ENCODE data around the gene PSME3.
A peak's percentile ranks its signal among the peaks of the same experiment; 100 is the strongest.

The PSME3 gene, protein sequence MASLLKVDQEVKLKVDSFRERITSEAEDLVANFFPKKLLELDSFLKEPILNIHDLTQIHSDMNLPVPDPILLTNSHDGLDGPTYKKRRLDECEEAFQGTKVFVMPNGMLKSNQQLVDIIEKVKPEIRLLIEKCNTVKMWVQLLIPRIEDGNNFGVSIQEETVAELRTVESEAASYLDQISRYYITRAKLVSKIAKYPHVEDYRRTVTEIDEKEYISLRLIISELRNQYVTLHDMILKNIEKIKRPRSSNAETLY

DNA sequence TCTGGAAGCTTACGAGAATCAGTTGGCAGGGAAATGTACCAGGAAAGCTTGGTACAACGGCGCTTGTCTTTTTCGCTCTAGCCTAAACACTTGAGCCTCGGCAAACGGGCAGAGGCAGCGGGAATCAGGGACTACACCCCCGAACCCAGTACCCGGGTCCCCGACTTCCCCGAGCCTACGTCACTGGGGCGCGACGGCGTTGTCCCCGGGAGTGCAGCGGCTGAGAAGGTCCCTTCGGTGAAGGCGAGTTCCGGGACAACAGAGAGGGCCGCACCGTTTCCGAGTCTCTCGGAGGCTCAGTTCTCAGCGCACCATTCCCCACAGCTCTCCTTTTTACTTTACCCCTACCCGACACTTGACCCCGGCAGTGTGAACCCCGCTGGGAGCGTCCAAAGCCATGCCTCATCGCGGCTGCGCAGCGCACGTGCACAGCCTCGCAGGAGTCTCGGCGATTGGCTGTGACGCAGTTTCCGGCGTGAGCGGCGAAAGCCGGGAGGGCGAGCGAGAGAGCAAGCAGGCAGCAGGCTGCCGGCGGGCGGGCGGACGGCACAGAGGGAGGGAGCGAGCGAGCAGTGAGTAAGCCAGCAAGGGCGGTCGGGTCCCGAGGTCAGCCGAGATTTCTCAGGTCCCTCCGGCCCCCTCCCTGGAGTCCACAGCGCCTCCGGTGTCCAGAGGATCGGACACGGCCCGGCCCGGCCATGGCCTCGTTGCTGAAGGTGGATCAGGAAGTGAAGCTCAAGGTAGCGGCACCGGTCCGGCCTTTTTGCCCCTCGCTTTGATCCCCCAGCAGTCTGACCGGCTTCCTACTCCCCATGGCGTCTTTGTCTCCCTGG is at the start of gene PSME3:
PSME3 (plus strand) TSS at position 464 of the 833 bp plus-strand sequence; CDS start at position 699, 235 bp downstream.
- DNase-seq (ENCODE audit: low spot score) = peak; percentile 93
- Mint-ChIP-seq H3K36me3 (ENCODE audit: low read depth) (peaks cover 27% of the 10 kb centered on the region), H3K27me3 (ENCODE audit: low read depth) (peaks cover 9% of the 10 kb centered on the region), H3K4me1 (ENCODE audit: low read depth) (peaks cover 18% of the 10 kb centered on the region), H3K9me3 (no peaks in the 10 kb centered on the region), H3K4me3 (peak within 1 kb of the TSS; percentile 91), H3K27ac (peak within 1 kb of the TSS; percentile 96)

DNA sequence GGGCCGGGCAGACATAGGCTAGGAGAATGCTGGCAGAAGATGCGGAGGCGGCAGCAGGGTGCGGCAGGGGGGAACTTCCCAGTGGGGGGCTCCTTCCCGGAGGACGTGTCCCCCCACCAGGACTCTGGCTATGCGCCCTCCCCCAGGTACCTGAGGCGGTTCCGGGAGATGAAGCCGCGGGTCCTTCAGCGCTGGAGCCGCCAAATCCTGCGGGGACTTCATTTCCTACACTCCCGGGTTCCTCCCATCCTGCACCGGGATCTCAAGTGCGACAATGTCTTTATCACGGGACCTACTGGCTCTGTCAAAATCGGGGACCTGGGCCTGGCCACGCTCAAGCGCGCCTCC is 49.4 kb upstream of the PSME3 start:
- Mint-ChIP-seq H3K4me1 (ENCODE audit: low read depth) (peaks cover 3% of the 10 kb centered on the region), H3K9me3 (no peaks in the 10 kb centered on the region), H3K36me3 (ENCODE audit: low read depth) (peaks cover 14% of the 10 kb centered on the region), H3K27ac (no peak overlapping the region), H3K4me3 (no peak overlapping the region), H3K27me3 (ENCODE audit: low read depth) (peaks cover 70% of the 10 kb centered on the region)
- DNase-seq (ENCODE audit: low spot score) = no peak

DNA sequence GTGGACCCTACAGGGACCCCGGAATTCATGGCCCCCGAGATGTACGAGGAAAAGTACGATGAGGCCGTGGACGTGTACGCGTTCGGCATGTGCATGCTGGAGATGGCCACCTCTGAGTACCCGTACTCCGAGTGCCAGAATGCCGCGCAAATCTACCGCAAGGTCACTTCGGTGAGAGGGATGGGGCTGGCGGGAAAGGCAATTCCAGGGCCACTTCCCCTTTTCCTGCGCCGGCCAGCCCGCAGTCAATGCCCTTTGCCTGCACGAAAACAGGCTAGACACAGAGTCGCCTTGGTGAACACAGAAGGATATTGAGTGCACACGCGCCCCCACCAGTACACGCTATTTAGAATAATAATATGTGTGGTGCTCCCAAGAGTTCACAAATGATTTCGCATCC is 48.8 kb upstream of the PSME3 start:
- Mint-ChIP-seq H3K4me3 (no peak overlapping the region), H3K27ac (no peak overlapping the region)

DNA sequence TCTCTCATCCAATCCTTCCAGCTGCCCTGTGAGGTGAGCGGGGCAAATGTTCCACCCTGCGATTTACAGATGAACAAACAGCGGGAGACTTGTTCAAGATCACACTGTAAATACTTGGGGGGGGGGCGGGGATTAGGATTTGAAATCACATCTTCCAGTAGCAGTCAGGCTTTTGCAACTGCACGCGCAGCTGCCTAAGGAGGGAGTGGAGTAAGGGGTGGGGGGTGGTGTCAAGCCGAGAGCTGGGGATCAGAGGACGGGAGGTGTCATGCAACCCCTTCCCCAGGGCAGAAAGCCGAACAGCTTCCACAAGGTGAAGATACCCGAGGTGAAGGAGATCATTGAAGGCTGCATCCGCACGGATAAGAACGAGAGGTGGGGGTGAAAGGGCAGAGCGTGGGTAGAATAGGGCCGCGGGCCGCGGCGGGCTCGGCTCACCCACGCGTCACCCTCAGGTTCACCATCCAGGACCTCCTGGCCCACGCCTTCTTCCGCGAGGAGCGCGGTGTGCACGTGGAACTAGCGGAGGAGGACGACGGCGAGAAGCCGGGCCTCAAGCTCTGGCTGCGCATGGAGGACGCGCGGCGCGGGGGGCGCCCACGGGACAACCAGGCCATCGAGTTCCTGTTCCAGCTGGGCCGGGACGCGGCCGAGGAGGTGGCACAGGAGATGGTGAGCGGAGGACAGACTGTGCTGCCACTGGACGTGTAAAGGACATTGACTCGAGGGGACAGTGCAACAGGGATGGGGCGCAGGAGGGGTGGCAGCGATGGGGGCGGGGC is 48.2 kb upstream of the PSME3 start:
- no peak for DNase-seq (ENCODE audit: low spot score)
- no peaks in the 10 kb centered on the region for H3K9me3 Mint-ChIP-seq
- peaks cover 3% of the 10 kb centered on the region for H3K4me1 Mint-ChIP-seq (ENCODE audit: low read depth)
- peaks cover 70% of the 10 kb centered on the region for H3K27me3 Mint-ChIP-seq (ENCODE audit: low read depth)
- no peak overlapping the region for H3K27ac Mint-ChIP-seq
- H3K4me3 Mint-ChIP-seq = no peak overlapping the region
- H3K36me3 Mint-ChIP-seq (ENCODE audit: low read depth) = peaks cover 2% of the 10 kb centered on the region

More for the DNA sequence above, 48.8 kb upstream of the PSME3 start:
- H3K36me3 Mint-ChIP-seq (ENCODE audit: low read depth) = peaks cover 7% of the 10 kb centered on the region
- DNase-seq (ENCODE audit: low spot score) = no peak
- no peaks in the 10 kb centered on the region for H3K9me3 Mint-ChIP-seq
- H3K4me1 Mint-ChIP-seq (ENCODE audit: low read depth) = peaks cover 3% of the 10 kb centered on the region
- peaks cover 72% of the 10 kb centered on the region for H3K27me3 Mint-ChIP-seq (ENCODE audit: low read depth)

DNA sequence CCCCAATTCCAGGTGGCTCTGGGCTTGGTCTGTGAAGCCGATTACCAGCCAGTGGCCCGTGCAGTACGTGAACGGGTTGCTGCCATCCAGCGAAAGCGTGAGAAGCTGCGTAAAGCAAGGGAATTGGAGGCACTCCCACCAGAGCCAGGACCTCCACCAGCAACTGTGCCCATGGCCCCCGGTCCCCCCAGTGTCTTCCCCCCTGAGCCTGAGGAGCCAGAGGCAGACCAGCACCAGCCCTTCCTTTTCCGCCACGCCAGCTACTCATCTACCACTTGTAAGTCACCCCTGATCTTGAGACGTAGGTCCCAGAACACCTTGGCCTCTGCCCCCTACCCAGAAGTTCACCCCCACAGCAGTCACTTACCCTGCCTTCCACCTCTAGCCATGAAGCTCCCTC is 45.9 kb upstream of the PSME3 start:
- no peaks in the 10 kb centered on the region for H3K9me3 Mint-ChIP-seq
- no peaks in the 10 kb centered on the region for H3K36me3 Mint-ChIP-seq (ENCODE audit: low read depth)
- no peak for DNase-seq (ENCODE audit: low spot score)
- H3K27me3 Mint-ChIP-seq (ENCODE audit: low read depth) = peaks cover 63% of the 10 kb centered on the region
- H3K27ac Mint-ChIP-seq = no peak overlapping the region
- peaks cover 3% of the 10 kb centered on the region for H3K4me1 Mint-ChIP-seq (ENCODE audit: low read depth)
- H3K4me3 Mint-ChIP-seq = no peak overlapping the region

DNA sequence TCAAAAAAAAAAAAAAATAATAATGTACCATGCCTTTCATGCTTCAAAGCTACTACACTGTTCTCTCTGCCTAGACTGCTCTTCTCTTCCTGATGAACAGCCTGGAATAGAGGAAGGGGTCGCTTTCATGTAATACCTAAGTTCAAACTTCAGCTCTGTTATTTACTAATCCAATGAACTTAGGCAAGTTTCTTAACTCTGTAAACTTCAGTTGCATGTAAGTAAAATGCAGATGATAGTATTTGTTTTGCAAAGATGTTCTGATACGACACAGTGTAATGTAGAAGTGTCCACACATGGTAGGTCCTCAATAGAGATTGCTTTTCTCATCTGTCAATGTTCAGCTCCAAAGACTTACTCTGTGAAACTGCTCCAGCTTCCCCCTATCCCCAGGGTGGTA is 41.2 kb upstream of the PSME3 start:
- no peak overlapping the region for H3K27ac Mint-ChIP-seq
- no peak for DNase-seq (ENCODE audit: low spot score)
- peaks cover 10% of the 10 kb centered on the region for H3K36me3 Mint-ChIP-seq (ENCODE audit: low read depth)
- peaks cover 2% of the 10 kb centered on the region for H3K4me1 Mint-ChIP-seq (ENCODE audit: low read depth)
- H3K4me3 Mint-ChIP-seq = no peak overlapping the region
- H3K27me3 Mint-ChIP-seq (ENCODE audit: low read depth) = peaks cover 21% of the 10 kb centered on the region
- H3K9me3 Mint-ChIP-seq = no peaks in the 10 kb centered on the region

DNA sequence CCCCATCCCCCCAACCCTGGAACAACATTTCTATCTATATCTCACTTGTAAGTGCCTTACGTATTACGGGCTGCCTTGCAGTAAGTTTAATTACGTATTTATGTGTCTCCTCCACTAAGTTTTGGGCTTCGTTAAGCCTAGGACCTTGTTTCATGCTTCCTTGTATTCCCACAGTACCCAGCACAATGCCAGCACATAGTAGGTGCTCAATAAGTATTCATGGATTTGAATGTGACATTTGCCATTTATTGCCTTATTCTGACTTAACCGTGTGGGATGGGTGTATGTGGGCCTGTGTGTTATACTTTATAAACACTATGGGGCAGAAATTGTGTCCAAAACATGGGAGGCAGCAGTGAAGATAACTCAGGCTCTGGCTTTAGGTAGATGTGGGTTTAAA is 40.7 kb upstream of the PSME3 start:
- DNase-seq (ENCODE audit: low spot score) = no peak
- no peak overlapping the region for H3K27ac Mint-ChIP-seq
- no peaks in the 10 kb centered on the region for H3K9me3 Mint-ChIP-seq
- peaks cover 10% of the 10 kb centered on the region for H3K36me3 Mint-ChIP-seq (ENCODE audit: low read depth)
- H3K4me3 Mint-ChIP-seq = no peak overlapping the region
- peaks cover 4% of the 10 kb centered on the region for H3K4me1 Mint-ChIP-seq (ENCODE audit: low read depth)
- peaks cover 17% of the 10 kb centered on the region for H3K27me3 Mint-ChIP-seq (ENCODE audit: low read depth)

DNA sequence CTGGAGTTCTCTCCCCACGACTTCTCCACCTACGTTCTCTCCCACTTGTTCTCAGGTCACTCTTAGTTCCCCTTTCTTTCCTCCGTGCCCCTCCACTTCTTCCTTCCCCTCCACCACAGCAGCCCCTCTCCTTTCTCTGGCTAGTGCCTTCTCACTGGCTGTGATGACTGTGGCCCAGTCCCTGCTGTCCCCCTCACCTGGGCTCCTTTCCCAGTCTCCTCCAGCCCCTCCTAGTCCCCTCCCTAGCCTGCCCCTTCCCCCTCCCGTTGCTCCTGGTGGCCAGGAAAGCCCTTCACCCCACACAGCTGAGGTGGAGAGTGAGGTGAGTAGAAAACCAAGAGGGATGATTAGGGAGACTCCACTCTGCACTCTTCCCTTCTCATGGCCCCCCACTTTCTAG is 38.1 kb upstream of the PSME3 start:
- Mint-ChIP-seq H3K36me3 (ENCODE audit: low read depth) (peaks cover 11% of the 10 kb centered on the region), H3K9me3 (peaks cover 4% of the 10 kb centered on the region), H3K4me3 (no peak overlapping the region), H3K4me1 (ENCODE audit: low read depth) (peaks cover 11% of the 10 kb centered on the region), H3K27ac (no peak overlapping the region), H3K27me3 (ENCODE audit: low read depth) (peaks cover 5% of the 10 kb centered on the region)
- DNase-seq (ENCODE audit: low spot score) = no peak

DNA sequence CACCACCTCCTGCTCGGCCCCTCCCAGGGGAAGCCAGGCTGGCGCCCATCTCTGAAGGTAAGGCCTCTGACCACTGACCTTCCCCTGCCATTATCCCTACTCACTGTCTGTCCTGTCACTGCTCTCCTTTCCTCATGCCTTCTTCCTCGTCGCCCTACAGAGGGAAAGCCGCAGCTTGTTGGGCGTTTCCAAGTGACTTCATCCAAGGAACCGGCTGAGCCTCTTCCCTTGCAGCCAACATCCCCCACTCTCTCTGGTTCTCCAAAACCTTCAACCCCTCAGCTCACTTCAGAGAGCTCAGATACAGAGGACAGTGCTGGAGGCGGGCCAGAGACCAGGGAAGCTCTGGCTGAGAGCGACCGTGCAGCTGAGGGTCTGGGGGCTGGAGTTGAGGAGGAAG is 37.7 kb upstream of the PSME3 start:
- Mint-ChIP-seq H3K4me1 (ENCODE audit: low read depth) (peaks cover 11% of the 10 kb centered on the region), H3K27ac (no peak overlapping the region), H3K27me3 (ENCODE audit: low read depth) (peaks cover 6% of the 10 kb centered on the region), H3K36me3 (ENCODE audit: low read depth) (peaks cover 11% of the 10 kb centered on the region), H3K4me3 (peak overlapping the region; percentile 27), H3K9me3 (peaks cover 4% of the 10 kb centered on the region)
- DNase-seq (ENCODE audit: low spot score) = no peak

DNA sequence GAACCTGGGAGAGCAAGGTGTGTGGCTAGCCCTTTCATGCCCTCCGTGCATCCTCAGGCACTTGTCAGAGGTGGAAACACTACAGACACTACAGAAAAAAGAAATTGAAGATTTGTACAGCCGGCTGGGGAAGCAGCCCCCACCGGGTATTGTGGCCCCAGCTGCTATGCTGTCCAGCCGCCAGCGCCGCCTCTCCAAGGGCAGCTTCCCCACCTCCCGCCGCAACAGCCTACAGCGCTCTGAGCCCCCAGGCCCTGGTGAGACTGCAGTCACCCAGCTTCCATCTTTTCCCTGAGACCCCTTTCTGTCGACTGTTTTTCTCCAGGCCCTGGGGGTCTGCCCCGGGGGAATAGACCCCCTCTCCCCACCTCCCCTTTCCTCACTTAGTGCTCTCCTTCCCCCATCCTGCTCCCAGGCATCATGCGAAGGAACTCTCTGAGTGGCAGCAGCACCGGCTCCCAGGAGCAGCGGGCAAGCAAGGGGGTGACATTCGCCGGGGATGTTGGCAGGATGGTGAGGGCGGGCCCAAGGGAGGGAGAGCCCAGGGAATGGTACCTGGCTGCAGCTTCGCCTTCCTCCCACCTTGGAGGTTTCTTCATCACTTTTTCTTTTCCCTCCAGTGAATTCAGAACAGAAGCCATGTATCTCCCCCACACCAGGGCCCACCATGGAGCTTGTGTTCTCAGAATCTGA is 37.0 kb upstream of the PSME3 start:
- Mint-ChIP-seq H3K27me3 (ENCODE audit: low read depth) (peaks cover 9% of the 10 kb centered on the region), H3K4me1 (ENCODE audit: low read depth) (peaks cover 11% of the 10 kb centered on the region), H3K4me3 (peak overlapping the region; percentile 44), H3K27ac (no peak overlapping the region), H3K36me3 (ENCODE audit: low read depth) (peaks cover 11% of the 10 kb centered on the region), H3K9me3 (peaks cover 4% of the 10 kb centered on the region)
- DNase-seq (ENCODE audit: low spot score) = no peak

DNA sequence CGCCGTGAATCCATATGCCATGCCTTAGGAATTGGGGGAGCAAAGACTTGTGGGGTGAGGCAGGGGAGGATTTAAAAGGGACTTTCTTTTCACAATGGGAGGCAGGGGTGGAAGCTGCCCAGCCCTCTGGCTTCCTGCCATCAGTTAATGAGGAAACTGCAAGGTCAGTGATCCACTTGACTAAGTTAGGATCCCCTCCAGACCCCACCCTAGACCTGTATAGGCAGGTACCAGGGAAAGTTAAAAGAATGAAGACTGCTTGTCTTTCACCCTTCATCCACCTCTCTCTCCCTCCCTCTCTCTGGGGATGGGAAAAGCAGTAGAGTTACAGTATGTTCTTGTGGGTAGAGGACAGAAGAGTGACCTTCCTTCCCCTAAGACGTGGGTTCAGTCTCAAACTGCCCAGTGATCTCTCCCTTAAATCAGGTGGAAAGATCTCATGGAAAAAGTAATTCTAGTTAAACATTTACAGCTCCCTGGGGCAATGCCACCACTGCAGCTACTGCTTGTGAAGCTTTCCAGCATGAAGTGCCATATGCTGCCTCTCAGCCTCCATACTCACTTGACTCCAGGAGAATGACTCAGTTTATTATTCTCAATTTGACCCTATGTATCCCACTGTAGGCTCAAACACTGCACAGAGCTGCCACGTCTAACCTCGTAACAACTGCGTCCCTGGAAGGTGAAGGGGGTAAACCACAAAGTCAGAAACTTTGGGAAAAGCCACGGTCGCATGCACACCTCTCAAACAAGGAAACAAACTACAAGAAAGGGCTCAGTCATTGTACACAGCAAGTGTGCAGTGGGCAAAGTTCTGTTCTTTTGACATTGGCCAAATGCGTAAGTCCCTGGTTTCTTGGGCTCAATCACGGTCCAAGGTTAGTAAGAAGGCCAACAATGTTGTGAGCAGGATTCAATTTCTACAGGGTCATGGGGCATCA is 35.9 kb upstream of the PSME3 start:
- Mint-ChIP-seq H3K27ac (no peak overlapping the region), H3K9me3 (peaks cover 4% of the 10 kb centered on the region), H3K4me3 (peak overlapping the region; percentile 94), H3K4me1 (ENCODE audit: low read depth) (peaks cover 11% of the 10 kb centered on the region), H3K36me3 (ENCODE audit: low read depth) (peaks cover 11% of the 10 kb centered on the region), H3K27me3 (ENCODE audit: low read depth) (peaks cover 14% of the 10 kb centered on the region)
- DNase-seq (ENCODE audit: low spot score) = no peak

DNA sequence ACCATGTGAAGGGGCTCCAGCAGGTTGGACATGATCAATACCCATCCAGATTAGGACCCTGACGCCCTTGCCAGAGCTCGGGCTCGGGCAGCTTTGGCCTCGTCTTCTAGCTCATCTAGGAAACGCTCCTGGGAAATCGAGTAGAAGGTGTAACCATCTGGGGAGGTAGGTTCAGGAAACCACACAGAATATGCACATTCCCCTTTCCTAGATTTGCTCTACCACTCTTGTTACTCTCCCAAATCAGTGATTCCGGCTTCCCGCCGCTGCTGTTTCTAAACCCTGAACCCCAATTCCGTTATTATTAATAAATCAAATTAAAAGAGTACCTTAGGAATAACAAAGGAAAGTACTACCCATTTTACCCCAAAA is 35.2 kb upstream of the PSME3 start:
- Mint-ChIP-seq H3K27ac (peak overlapping the region; percentile 75), H3K27me3 (ENCODE audit: low read depth) (peaks cover 18% of the 10 kb centered on the region), H3K36me3 (ENCODE audit: low read depth) (peaks cover 11% of the 10 kb centered on the region), H3K9me3 (peaks cover 4% of the 10 kb centered on the region), H3K4me1 (ENCODE audit: low read depth) (peaks cover 11% of the 10 kb centered on the region), H3K4me3 (peak overlapping the region; percentile 94)
- DNase-seq (ENCODE audit: low spot score) = no peak

All from T-helper 2 cell treated with Interferon-gamma antibody and Interleukin-4, amounts not matched to agents 5 μg/mL and 100 μg/mL, for 36 hours (primary cell).